GM21717 (cell line): ENCODE measurements around the gene BEST4.
"Not testable (repeated sequence)": the region's sequence is repeated elsewhere in the genome, so short reads cannot be mapped to it uniquely, and the experiment has no call there.

Experiments used
- ATAC-seq: cut with Tn5 transposase; IDR thresholded peaks from one replicate; pipeline ENCODE4 v1.9.1; 2021; ENCODE audit warnings: mild to moderate bottlenecking, moderate library complexity; ENCODE audit not compliant: unreplicated experiment

The BEST4 gene

GRCh38 chr1:44788120-44788860 is at the start of gene BEST4:
Gene BEST4, minus strand, starts transcription at chr1:44788170. Its CDS starts 465 bp downstream, at chr1:44787705.
- no peak for ATAC-seq

GRCh38 chr1:44835738-44836675 is 48.0 kb upstream of the BEST4 start:
- ATAC-seq, result no peak

- ATAC-seq, result no peak
Measured at GRCh38 chr1:44834328-44834727, 46.4 kb upstream of the BEST4 start.

GRCh38 chr1:44832056-44832705 is 44.2 kb upstream of the BEST4 start:
- ATAC-seq, result no peak

- ATAC-seq, result no peak
Measured at GRCh38 chr1:44831516-44831915, 43.5 kb upstream of the BEST4 start.

GRCh38 chr1:44830900-44831304 is 42.9 kb upstream of the BEST4 start:
- no peak for ATAC-seq

GRCh38 chr1:44829506-44830384 is 41.8 kb upstream of the BEST4 start:
- no peak for ATAC-seq

GRCh38 chr1:44828841-44829440 is 41.0 kb upstream of the BEST4 start:
- no peak for ATAC-seq

GRCh38 chr1:44828003-44828651 is 40.2 kb upstream of the BEST4 start:
- ATAC-seq, result no peak

GRCh38 chr1:44827197-44828002 is 39.4 kb upstream of the BEST4 start:
- no peak for ATAC-seq

- no peak for ATAC-seq
Measured at GRCh38 chr1:44826375-44827196, 38.6 kb upstream of the BEST4 start.

- ATAC-seq, result not testable (repeated sequence)
Measured at GRCh38 chr1:44824392-44824791, 36.4 kb upstream of the BEST4 start.

- ATAC-seq, result no peak
Measured at GRCh38 chr1:44822981-44823451, 35.0 kb upstream of the BEST4 start.

GRCh38 chr1:44822131-44822701 is 34.2 kb upstream of the BEST4 start:
- no peak for ATAC-seq

- no peak for ATAC-seq
Measured at GRCh38 chr1:44821240-44821715, 33.3 kb upstream of the BEST4 start.

- peak; percentile 1 for ATAC-seq
Measured at GRCh38 chr1:44820328-44821239, 32.6 kb upstream of the BEST4 start.
